Liver (tissue), 3 donors: ENCODE results near the gene KRT76.

Experiments used
- CTCF ChIP-seq: fragments of 150-350 bp; IDR thresholded peaks from 2 replicates; pipeline ENCODE4 v1.5.1; 2017; ENCODE audit warnings: improper control_type of control experiment, low read depth, low read length; ENCODE audit not compliant: missing input control
- HNF4G ChIP-seq: IDR thresholded peaks from 2 replicates; pipeline ENCODE4 v1.6.1; 2016; ENCODE audit warnings: antibody characterized with exemption
- JUND ChIP-seq, 2 donors: IDR thresholded peaks; 2 replicates each; pipeline ENCODE4 v1.6.1; 2016; ENCODE audit warnings: antibody characterized with exemption in 2 of 2
- MAX ChIP-seq: IDR thresholded peaks from 2 replicates; pipeline ENCODE4 v1.6.1; 2016; ENCODE audit warnings: antibody characterized with exemption
- NR2F2 ChIP-seq: IDR thresholded peaks from 2 replicates; pipeline ENCODE4 v1.6.1; 2016; ENCODE audit warnings: antibody characterized with exemption
- REST ChIP-seq: IDR thresholded peaks from 2 replicates; pipeline ENCODE4 v1.6.1; 2016; ENCODE audit warnings: antibody characterized with exemption, mild to moderate bottlenecking
- RXRA ChIP-seq, 2 donors: IDR thresholded peaks; 2 replicates each; pipeline ENCODE4 v1.6.1; 2017 to 2018; ENCODE audit warnings: antibody characterized with exemption in 2 of 2, mild to moderate bottlenecking in 1 of 2
- SP1 ChIP-seq: IDR thresholded peaks from 2 replicates; pipeline ENCODE4 v1.6.1; 2018; ENCODE audit warnings: antibody characterized with exemption, mild to moderate bottlenecking
- ZBTB33 ChIP-seq: IDR thresholded peaks from 2 replicates; pipeline ENCODE4 v1.6.1; 2016; ENCODE audit warnings: antibody characterized with exemption
- donor health status: healthy.
- donor health status: healthy.

- TF ChIP-seq NR2F2 (no peak), CTCF (no peak), RXRA (IDR thresholded peaks at IDR 0.05) (no peak), MAX (no peak), ZBTB33 (no peak), JUND (IDR thresholded peaks at IDR 0.05) (no peak), SP1 (no peak), HNF4G (no peak), REST (no peak)
Measured at GRCh38 chr12:52820521-52820920, 43.4 kb upstream of the KRT76 start.
